ENCODE measurements around the gene VAPA.

The VAPA gene

DNA sequence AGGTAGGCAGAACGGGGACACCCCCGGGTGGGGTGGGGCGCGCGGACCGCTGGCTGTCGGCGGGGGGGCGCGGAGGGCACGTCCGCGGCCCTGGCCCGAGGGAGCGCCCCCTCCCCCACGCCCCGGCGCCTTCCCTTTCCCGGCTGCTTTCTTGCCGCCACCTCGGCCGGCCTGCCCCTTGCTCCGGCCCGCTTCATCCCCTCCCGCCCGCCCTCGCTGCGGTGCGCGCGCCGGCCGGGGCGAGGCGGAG, 443 bp downstream of the VAPA start:
- H2BK12ac ChIP-seq (ENCODE audit: low read length), result peak overlapping the region; percentile 4
- DNase-seq, result no peak
- peak overlapping the region; percentile 96 for H3K4me3 ChIP-seq (ENCODE audit: low read depth, low read length)
- H3K4me1 ChIP-seq (ENCODE audit: control insufficient read depth in 1 of 2, insufficient read depth in 2 of 2, low read length in 2 of 2), result peaks cover 6% of the 10 kb centered on the region in 2 experiments
- H2BK120ac ChIP-seq (ENCODE audit: insufficient read depth, low read length, poor library complexity), result peak overlapping the region; percentile 90
- H3K9me3 ChIP-seq (ENCODE audit: insufficient read depth, low read depth, low read length), result no peaks in the 10 kb centered on the region
- no peak overlapping the region for H3K23ac ChIP-seq (ENCODE audit: low read length)
- H3K9ac ChIP-seq (ENCODE audit: low read length), result peak overlapping the region; percentile 91
- H2AK5ac ChIP-seq (ENCODE audit: low read length), result peak overlapping the region; percentile 6
- peaks cover 20% of the 10 kb centered on the region for H3K79me2 ChIP-seq (ENCODE audit: control insufficient read depth, insufficient read depth, low read length, poor library complexity)
- no peaks in the 10 kb centered on the region for H3K36me3 ChIP-seq (ENCODE audit: control insufficient read depth in 1 of 2, insufficient read depth in 2 of 2, low read length in 2 of 2)
- H3K4me2 ChIP-seq (ENCODE audit: low read length), result no peak overlapping the region
- H3K27me3 ChIP-seq (ENCODE audit: insufficient read depth, low read length), result no peaks in the 10 kb centered on the region
- H3K79me1 ChIP-seq (ENCODE audit: low read length), result peaks cover 14% of the 10 kb centered on the region
- peak overlapping the region; percentile 21 for H2AFZ ChIP-seq (ENCODE audit: insufficient read depth, low read length, poor library complexity)
- no CpG with 5 or more reads among the region's 35 CpGs for WGBS (ENCODE audit: extremely low coverage, insufficient coverage, insufficient read length)
- peak overlapping the region; percentile 81 for H4K12ac ChIP-seq (ENCODE audit: low read depth, low read length)
- peak overlapping the region; percentile 90 for H4K8ac ChIP-seq (ENCODE audit: low read depth, low read length)
- H2BK5ac ChIP-seq (ENCODE audit: low read depth, low read length, poor library complexity), result peak overlapping the region; percentile 95
- peak overlapping the region; percentile 89 for H3K18ac ChIP-seq (ENCODE audit: low read length)
- H4K91ac ChIP-seq (ENCODE audit: low read depth, low read length), result peak overlapping the region; percentile 98
- peak overlapping the region; percentile 95 for H3K4ac ChIP-seq (ENCODE audit: low read depth, low read length)
- H3K27ac ChIP-seq (ENCODE audit: low read depth, low read length), result peak overlapping the region; percentile 90
- peak overlapping the region; percentile 96 for H3K14ac ChIP-seq (ENCODE audit: low read length)

- peak overlapping the region; percentile 96 for H3K4me3 ChIP-seq (ENCODE audit: low read depth, low read length)
- peak overlapping the region; percentile 60 for H3K4me2 ChIP-seq (ENCODE audit: low read length)
- H3K4ac ChIP-seq (ENCODE audit: low read depth, low read length), result peak overlapping the region; percentile 100
- H3K79me1 ChIP-seq (ENCODE audit: low read length), result peaks cover 14% of the 10 kb centered on the region
- H3K79me2 ChIP-seq (ENCODE audit: control insufficient read depth, insufficient read depth, low read length, poor library complexity), result peaks cover 21% of the 10 kb centered on the region
- peak overlapping the region; percentile 81 for H4K8ac ChIP-seq (ENCODE audit: low read depth, low read length)
- WGBS (ENCODE audit: extremely low coverage, insufficient coverage, insufficient read length), result no CpG with 5 or more reads among the region's 77 CpGs
- peak overlapping the region; percentile 86 for H3K9ac ChIP-seq (ENCODE audit: low read length)
- no peaks in the 10 kb centered on the region for H3K27me3 ChIP-seq (ENCODE audit: insufficient read depth, low read length)
- H3K23ac ChIP-seq (ENCODE audit: low read length), result no peak overlapping the region
- H3K4me1 ChIP-seq (ENCODE audit: control insufficient read depth in 1 of 2, insufficient read depth in 2 of 2, low read length in 2 of 2), result peaks cover 6% of the 10 kb centered on the region in 2 experiments
- peak overlapping the region; percentile 100 for H3K14ac ChIP-seq (ENCODE audit: low read length)
- H3K36me3 ChIP-seq (ENCODE audit: control insufficient read depth in 1 of 2, insufficient read depth in 2 of 2, low read length in 2 of 2), result no peaks in the 10 kb centered on the region
- peak overlapping the region; percentile 86 for H4K12ac ChIP-seq (ENCODE audit: low read depth, low read length)
- no peaks in the 10 kb centered on the region for H3K9me3 ChIP-seq (ENCODE audit: insufficient read depth, low read depth, low read length)
- peak overlapping the region; percentile 100 for H2AK5ac ChIP-seq (ENCODE audit: low read length)
- H3K18ac ChIP-seq (ENCODE audit: low read length), result peak overlapping the region; percentile 94
- peak overlapping the region; percentile 94 for H2BK5ac ChIP-seq (ENCODE audit: low read depth, low read length, poor library complexity)
- peak overlapping the region; percentile 96 for H4K91ac ChIP-seq (ENCODE audit: low read depth, low read length)
- peak overlapping the region; percentile 90 for H3K27ac ChIP-seq (ENCODE audit: low read depth, low read length)
- H2AFZ ChIP-seq (ENCODE audit: insufficient read depth, low read length, poor library complexity), result peak overlapping the region; percentile 77
- H2BK120ac ChIP-seq (ENCODE audit: insufficient read depth, low read length, poor library complexity), result peak overlapping the region; percentile 95
- peak; percentile 55 to 76 for DNase-seq
- peak overlapping the region; percentile 50 for H2BK12ac ChIP-seq (ENCODE audit: low read length)
Observed at GRCh38 chr18:9914584-9915290, 921 bp downstream of the VAPA start.

- H4K12ac ChIP-seq (ENCODE audit: low read depth, low read length), result no peak overlapping the region
- no peak overlapping the region for H2BK120ac ChIP-seq (ENCODE audit: insufficient read depth, low read length, poor library complexity)
- peak overlapping the region; percentile 96 for H3K4me3 ChIP-seq (ENCODE audit: low read depth, low read length)
- peak overlapping the region; percentile 100 for H3K14ac ChIP-seq (ENCODE audit: low read length)
- peak overlapping the region; percentile 60 for H3K4me2 ChIP-seq (ENCODE audit: low read length)
- no peak for DNase-seq
- no peak overlapping the region for H2BK12ac ChIP-seq (ENCODE audit: low read length)
- H2AK5ac ChIP-seq (ENCODE audit: low read length), result no peak overlapping the region
- no peaks in the 10 kb centered on the region for H3K27me3 ChIP-seq (ENCODE audit: insufficient read depth, low read length)
- no peak overlapping the region for H4K8ac ChIP-seq (ENCODE audit: low read depth, low read length)
- H3K36me3 ChIP-seq (ENCODE audit: control insufficient read depth in 1 of 2, insufficient read depth in 2 of 2, low read length in 2 of 2), result no peaks in the 10 kb centered on the region
- peak overlapping the region; percentile 100 for H3K4ac ChIP-seq (ENCODE audit: low read depth, low read length)
- peaks cover 14% of the 10 kb centered on the region for H3K79me1 ChIP-seq (ENCODE audit: low read length)
- H3K9ac ChIP-seq (ENCODE audit: low read length), result no peak overlapping the region
- H3K27ac ChIP-seq (ENCODE audit: low read depth, low read length), result peak overlapping the region; percentile 90
- peaks cover 6 to 10% of the 10 kb centered on the region in 2 experiments for H3K4me1 ChIP-seq (ENCODE audit: control insufficient read depth in 1 of 2, insufficient read depth in 2 of 2, low read length in 2 of 2)
- 100% methylated on average over 1 of the region's 5 CpGs for WGBS (ENCODE audit: extremely low coverage, insufficient coverage, insufficient read length)
- peak overlapping the region; percentile 94 for H2BK5ac ChIP-seq (ENCODE audit: low read depth, low read length, poor library complexity)
- no peaks in the 10 kb centered on the region for H3K9me3 ChIP-seq (ENCODE audit: insufficient read depth, low read depth, low read length)
- no peak overlapping the region for H2AFZ ChIP-seq (ENCODE audit: insufficient read depth, low read length, poor library complexity)
- H3K79me2 ChIP-seq (ENCODE audit: control insufficient read depth, insufficient read depth, low read length, poor library complexity), result peaks cover 25% of the 10 kb centered on the region
- no peak overlapping the region for H3K23ac ChIP-seq (ENCODE audit: low read length)
- no peak overlapping the region for H4K91ac ChIP-seq (ENCODE audit: low read depth, low read length)
- no peak overlapping the region for H3K18ac ChIP-seq (ENCODE audit: low read length)
Observed at GRCh38 chr18:9915291-9916076, 1.7 kb downstream of the VAPA start.

DNA sequence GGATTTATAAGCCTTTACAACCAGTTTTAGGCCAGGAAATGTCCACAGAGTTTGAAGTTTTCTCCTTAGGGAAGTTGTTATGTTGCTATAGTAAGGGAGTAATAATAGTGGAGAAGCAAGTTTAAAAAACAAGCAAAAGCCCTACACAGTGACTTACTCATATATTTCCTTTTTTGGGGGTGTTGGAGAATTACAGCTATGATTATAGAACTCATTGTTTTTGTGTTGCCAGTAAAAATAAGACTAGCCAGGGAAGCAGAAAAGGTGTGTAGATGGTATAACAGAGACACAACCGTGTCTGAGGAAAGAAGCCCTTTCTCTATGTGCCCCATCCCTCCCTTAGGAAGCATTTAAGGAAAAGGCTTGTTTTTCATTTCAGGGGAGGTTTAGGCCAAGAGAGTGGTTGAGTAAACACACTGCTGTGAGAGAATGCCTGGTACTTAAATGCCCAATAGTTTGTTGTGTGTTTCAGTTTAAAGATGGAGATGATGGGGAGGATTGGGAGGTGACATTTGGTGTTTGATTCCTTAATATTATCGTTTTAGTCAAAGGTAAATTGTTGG, 2.3 kb downstream of the VAPA start:
- H4K12ac ChIP-seq (ENCODE audit: low read depth, low read length), result no peak overlapping the region
- no peak overlapping the region for H4K8ac ChIP-seq (ENCODE audit: low read depth, low read length)
- no peak overlapping the region for H2BK12ac ChIP-seq (ENCODE audit: low read length)
- H3K23ac ChIP-seq (ENCODE audit: low read length), result no peak overlapping the region
- no peaks in the 10 kb centered on the region for H3K36me3 ChIP-seq (ENCODE audit: control insufficient read depth in 1 of 2, insufficient read depth in 2 of 2, low read length in 2 of 2)
- H3K27me3 ChIP-seq (ENCODE audit: insufficient read depth, low read length), result no peaks in the 10 kb centered on the region
- no peak overlapping the region for H2AK5ac ChIP-seq (ENCODE audit: low read length)
- H3K4me3 ChIP-seq (ENCODE audit: low read depth, low read length), result no peak overlapping the region
- peaks cover 6 to 12% of the 10 kb centered on the region in 2 experiments for H3K4me1 ChIP-seq (ENCODE audit: control insufficient read depth in 1 of 2, insufficient read depth in 2 of 2, low read length in 2 of 2)
- H3K4me2 ChIP-seq (ENCODE audit: low read length), result peak overlapping the region; percentile 43
- H3K9ac ChIP-seq (ENCODE audit: low read length), result no peak overlapping the region
- no peaks in the 10 kb centered on the region for H3K9me3 ChIP-seq (ENCODE audit: insufficient read depth, low read depth, low read length)
- no peak for DNase-seq
- H2AFZ ChIP-seq (ENCODE audit: insufficient read depth, low read length, poor library complexity), result no peak overlapping the region
- no peak overlapping the region for H4K91ac ChIP-seq (ENCODE audit: low read depth, low read length)
- H3K27ac ChIP-seq (ENCODE audit: low read depth, low read length), result no peak overlapping the region
- no CpG with 5 or more reads among the region's 2 CpGs for WGBS (ENCODE audit: extremely low coverage, insufficient coverage, insufficient read length)
- H3K14ac ChIP-seq (ENCODE audit: low read length), result no peak overlapping the region
- H3K18ac ChIP-seq (ENCODE audit: low read length), result no peak overlapping the region
- peaks cover 14% of the 10 kb centered on the region for H3K79me1 ChIP-seq (ENCODE audit: low read length)
- peaks cover 25% of the 10 kb centered on the region for H3K79me2 ChIP-seq (ENCODE audit: control insufficient read depth, insufficient read depth, low read length, poor library complexity)
- H2BK5ac ChIP-seq (ENCODE audit: low read depth, low read length, poor library complexity), result no peak overlapping the region
- peak overlapping the region; percentile 60 for H3K4ac ChIP-seq (ENCODE audit: low read depth, low read length)
- H2BK120ac ChIP-seq (ENCODE audit: insufficient read depth, low read length, poor library complexity), result no peak overlapping the region
